ENCODE results near the gene ENGASE. TPM values are rescaled to one million over a fixed set of nuclear protein-coding genes. Genes with fewer than 3 reads are reported as not detected.

Gene ENGASE
- total RNA-seq, 2 experiments from 2014 or later: 41.3 to 41.8 TPM

- peaks cover 5% of the 10 kb centered on the region for H3K36me3 Mint-ChIP-seq (ENCODE audit: low read depth)
- peak; percentile 38 for DNase-seq
- intact Hi-C loops (cut with micrococcal nuclease): no loop called here
- peak overlapping the region; percentile 89 for H3K27ac Mint-ChIP-seq
- ChIA-PET CTCF (interaction anchor here (2.6 kb wide), 1 partner anchor 12 kb away, joined by 8 read pairs; no protein-coding TSS in a partner anchor), POLR2A (no interaction called here)
- ATAC-seq: peak; percentile 31
- no peaks in the 10 kb centered on the region for H3K9me3 Mint-ChIP-seq
- H3K4me1 Mint-ChIP-seq (ENCODE audit: low read depth): peaks cover 15% of the 10 kb centered on the region
- no peaks in the 10 kb centered on the region for H3K27me3 Mint-ChIP-seq
- H3K4me3 Mint-ChIP-seq: peak overlapping the region; percentile 94
- no peak for TF ChIP-seq CTCF (IDR thresholded peaks at IDR 0.05)
These were observed 774 bp downstream of the ENGASE start for GRCh38 chr17:79075446-79075750.

DNA sequence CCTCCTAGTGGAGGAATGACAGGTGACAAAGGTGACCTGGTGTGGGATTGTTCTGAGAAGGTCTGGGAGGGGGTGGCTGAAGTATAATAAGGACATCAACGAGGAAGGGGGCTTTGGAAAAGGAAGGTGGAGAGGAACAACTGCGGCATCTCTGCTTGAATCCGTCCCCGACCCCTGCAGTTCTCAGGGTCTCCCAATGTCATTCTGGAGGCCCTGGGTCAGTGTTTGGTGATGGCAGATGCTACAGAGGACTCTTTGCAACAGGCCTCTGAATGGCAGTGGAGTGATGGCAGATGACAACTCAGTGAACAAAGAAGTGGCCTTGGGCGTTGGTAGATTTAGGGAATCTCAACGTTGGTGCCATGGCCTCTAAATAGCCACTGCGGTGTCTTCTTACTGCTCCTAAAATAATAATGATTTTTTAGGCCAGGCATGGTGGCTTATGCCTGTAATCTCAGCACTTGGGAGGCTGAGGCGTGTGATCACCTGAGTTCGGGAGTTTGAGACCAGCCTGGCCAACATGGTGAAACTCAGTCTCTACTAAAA is 1.3 kb downstream of the ENGASE start:
- intact Hi-C loops (cut with micrococcal nuclease): no loop called here
- CTCF ChIA-PET: interaction anchor here (2.6 kb wide), 1 partner anchor 11 kb away, joined by 8 read pairs; no protein-coding TSS in a partner anchor
- TF ChIP-seq CTCF (IDR thresholded peaks at IDR 0.05): no peak

GRCh38 chr17:79077587-79077986 is 3.0 kb downstream of the ENGASE start:
- Mint-ChIP-seq H3K4me3 (no peak overlapping the region), H3K36me3 (ENCODE audit: low read depth) (peaks cover 10% of the 10 kb centered on the region), H3K9me3 (no peaks in the 10 kb centered on the region), H3K27ac (no peak overlapping the region), H3K4me1 (ENCODE audit: low read depth) (peaks cover 15% of the 10 kb centered on the region), H3K27me3 (no peaks in the 10 kb centered on the region)
- CTCF ChIA-PET: interaction anchor here (2.0 kb wide), 1 partner anchor 13 kb away, joined by 6 read pairs; no protein-coding TSS in a partner anchor
- DNase-seq (no peak), ATAC-seq (no peak)
- no peak for TF ChIP-seq CTCF (IDR thresholded peaks at IDR 0.05)
- intact Hi-C loops (cut with micrococcal nuclease): no loop called here
- POLR2A ChIA-PET: no interaction called here

More for the DNA sequence above, 1.3 kb downstream of the ENGASE start:
- no peaks in the 10 kb centered on the region for H3K27me3 Mint-ChIP-seq
- H3K4me1 Mint-ChIP-seq (ENCODE audit: low read depth): peaks cover 15% of the 10 kb centered on the region
- peaks cover 10% of the 10 kb centered on the region for H3K36me3 Mint-ChIP-seq (ENCODE audit: low read depth)
- peak overlapping the region; percentile 94 for H3K4me3 Mint-ChIP-seq
- POLR2A ChIA-PET: no interaction called here
- DNase-seq: no peak
- H3K27ac Mint-ChIP-seq: peak overlapping the region; percentile 89
- no peak for ATAC-seq
- H3K9me3 Mint-ChIP-seq: no peaks in the 10 kb centered on the region

DNA sequence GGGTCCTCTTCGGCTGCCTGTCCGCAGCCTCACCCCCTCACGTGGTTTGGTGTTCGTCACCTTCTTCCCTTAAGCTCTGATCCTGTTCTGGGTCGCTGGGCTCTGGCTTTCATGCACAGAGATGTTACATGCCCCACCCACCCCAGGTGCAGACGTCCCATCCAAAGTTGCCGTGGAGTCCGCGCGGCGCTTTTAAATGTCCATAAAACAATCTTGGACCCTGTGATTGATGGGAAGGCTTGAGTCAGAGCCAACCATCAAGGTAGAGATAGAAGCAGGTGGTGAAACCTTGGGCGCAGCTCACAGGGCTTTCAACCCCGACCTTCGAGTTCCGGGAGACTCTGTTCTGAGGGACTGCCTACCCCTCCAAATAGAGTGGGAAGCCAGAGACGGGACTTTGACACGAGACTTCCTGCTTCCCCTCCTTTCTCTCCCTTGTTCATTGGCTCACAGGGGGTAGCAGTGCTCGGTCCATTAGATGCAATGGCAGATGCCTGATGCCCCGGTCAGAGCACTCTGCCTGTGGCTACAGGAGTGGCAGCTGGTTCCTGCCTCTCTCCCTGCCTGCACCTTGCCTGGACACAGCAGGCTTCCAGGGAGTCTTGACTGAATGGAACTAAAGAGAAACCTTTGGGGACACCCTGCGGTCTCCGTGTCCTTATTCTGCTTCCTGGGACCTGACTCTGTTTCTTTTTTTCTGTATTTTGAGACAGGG is 4.0 kb downstream of the ENGASE start:
- intact Hi-C loops (cut with micrococcal nuclease): no loop called here
- no peaks in the 10 kb centered on the region for H3K27me3 Mint-ChIP-seq
- ChIA-PET POLR2A (no interaction called here), CTCF (interaction anchor here (1.2 to 2.0 kb wide), 2 partner anchors 9 to 14 kb away, joined by 4 to 6 read pairs; no protein-coding TSS in a partner anchor)
- H3K36me3 Mint-ChIP-seq (ENCODE audit: low read depth): peaks cover 10% of the 10 kb centered on the region
- peaks cover 15% of the 10 kb centered on the region for H3K4me1 Mint-ChIP-seq (ENCODE audit: low read depth)
- H3K4me3 Mint-ChIP-seq: no peak overlapping the region
- H3K9me3 Mint-ChIP-seq: no peaks in the 10 kb centered on the region
- TF ChIP-seq CTCF (IDR thresholded peaks at IDR 0.05): no peak
- DNase-seq (no peak), ATAC-seq (no peak)
- no peak overlapping the region for H3K27ac Mint-ChIP-seq

All from activated CD8-positive, alpha-beta T cell treated with anti-CD3 and anti-CD28 coated beads for 36 hours (primary cell).